CD14-positive monocyte (primary cell): ENCODE data around the gene SMYD3. TPM values are rescaled to one million over a fixed set of nuclear protein-coding genes. Genes with fewer than 3 reads are reported as not detected.

ENCODE experiments used
- DNase-seq, 3 donors: peaks; one replicate each; pipeline ENCODE4 v3.0.0-alpha.2; 2011 to 2022
- H2AFZ ChIP-seq: 2 replicates; pipeline ENCODE4 v1.6.0; 2012; ENCODE audit warnings: mild to moderate bottlenecking, low read depth, low read length, inconsistent platforms; ENCODE audit not compliant: insufficient read depth, poor library complexity, severe bottlenecking
- H3K27ac ChIP-seq, 2 donors: 1 replicate in 1 of 2; 2 replicates in 1 of 2; pipeline ENCODE4 v1.5.1; 2012 to 2013; ENCODE audit warnings: low read length in 2 of 2, control low read depth in 1 of 2, inconsistent platforms in 1 of 2, low read depth in 1 of 2, mild to moderate bottlenecking in 1 of 2
- H3K27me3 ChIP-seq, 2 donors: one replicate each; pipeline versions ENCODE4 v1.6.0 to v1.6.1; 2011 to 2013; ENCODE audit warnings: low read length in 2 of 2; ENCODE audit not compliant: control insufficient read depth in 2 of 2, insufficient read depth in 2 of 2
- H3K36me3 ChIP-seq, 2 donors: replicated peaks in 1 of 2; 1 replicate in 1 of 2; 2 replicates in 1 of 2; pipeline versions ENCODE4 v1.5.1 to v1.6.1; 2012 to 2013; ENCODE audit warnings: low read length in 2 of 2, control low read depth in 1 of 2, inconsistent platforms in 1 of 2, mild to moderate bottlenecking in 1 of 2; ENCODE audit not compliant: insufficient read depth in 2 of 2, control insufficient read depth in 1 of 2
- H3K4me1 ChIP-seq, 2 donors: 1 replicate in 1 of 2; 2 replicates in 1 of 2; pipeline versions ENCODE4 v1.5.1 to v1.6.1; 2012 to 2013; ENCODE audit warnings: low read length in 2 of 2, control low read depth in 1 of 2, inconsistent platforms in 1 of 2, mild to moderate bottlenecking in 1 of 2, moderate library complexity in 1 of 2; ENCODE audit not compliant: insufficient read depth in 2 of 2, control insufficient read depth in 1 of 2
- H3K4me2 ChIP-seq: replicated peaks from 2 replicates; pipeline ENCODE3; 2012; ENCODE audit warnings: low read length, moderate library complexity, mild to moderate bottlenecking; ENCODE audit not compliant: poor library complexity, severe bottlenecking; ENCODE audit errors: extremely low read depth
- H3K4me3 ChIP-seq, 3 experiments: fragments of 200-600 bp in 1 of 3; sonication (generic) in 1 of 3; replicated peaks in 1 of 3; 1 replicate in 2 of 3; 2 replicates in 1 of 3; pipeline ENCODE4 v1.5.1; 2011 to 2013; ENCODE audit warnings: low read length in 3 of 3, mild to moderate bottlenecking in 3 of 3, control low read depth in 2 of 3, low read depth in 2 of 3, inconsistent platforms in 1 of 3, moderate library complexity in 1 of 3
- H3K79me2 ChIP-seq: 2 replicates; pipeline ENCODE4 v1.6.0; 2012; ENCODE audit warnings: mild to moderate bottlenecking, control low read depth, inconsistent platforms, low read length, moderate library complexity; ENCODE audit not compliant: insufficient read depth
- H3K9ac ChIP-seq: 2 replicates; pipeline ENCODE4 v1.6.0; 2017; ENCODE audit warnings: low read length, mild to moderate bottlenecking; ENCODE audit not compliant: insufficient read depth, poor library complexity, severe bottlenecking
- H3K9me3 ChIP-seq, 2 donors: replicated peaks in 1 of 2; 1 replicate in 1 of 2; 2 replicates in 1 of 2; pipeline versions ENCODE4 v1.5.1 to v1.6.1; 2012 to 2013; ENCODE audit warnings: low read length in 2 of 2, control low read depth in 1 of 2; ENCODE audit not compliant: control insufficient read depth in 1 of 2, insufficient read depth in 1 of 2
- H4K20me1 ChIP-seq: 2 replicates; pipeline ENCODE4 v1.6.0; 2012; ENCODE audit warnings: mild to moderate bottlenecking, low read length, control low read depth, moderate library complexity; ENCODE audit not compliant: insufficient read depth
- H3K27ac Mint-ChIP-seq, 7 donors: one replicate each; pipeline ENCODE4 v1.8.0; 2020; ENCODE audit warnings: mild to moderate bottlenecking in 7 of 7, mixed read lengths in 7 of 7, moderate library complexity in 6 of 7, inconsistent platforms in 2 of 7
- H3K27me3 Mint-ChIP-seq, 3 donors: one replicate each; pipeline ENCODE4 v1.8.0; 2021 to 2022; ENCODE audit warnings: low read depth in 3 of 3, mild to moderate bottlenecking in 3 of 3, mixed read lengths in 3 of 3, moderate library complexity in 3 of 3, inconsistent platforms in 1 of 3
- H3K36me3 Mint-ChIP-seq, 2 donors: one replicate each; pipeline ENCODE4 v1.8.0; 2020; ENCODE audit warnings: mixed read lengths in 2 of 2, inconsistent platforms in 1 of 2, mild to moderate bottlenecking in 1 of 2
- H3K4me1 Mint-ChIP-seq: one replicate; pipeline ENCODE4 v1.8.0; 2020; ENCODE audit warnings: mild to moderate bottlenecking, mixed read lengths
- H3K4me3 Mint-ChIP-seq, 2 donors: one replicate each; pipeline ENCODE4 v1.8.0; 2020; ENCODE audit warnings: mild to moderate bottlenecking in 2 of 2, mixed read lengths in 2 of 2, moderate library complexity in 1 of 2
- H3K9me3 Mint-ChIP-seq, 7 donors: one replicate each; pipeline ENCODE4 v1.8.0; 2020 to 2022; ENCODE audit warnings: mixed read lengths in 7 of 7, mild to moderate bottlenecking in 6 of 7, moderate library complexity in 6 of 7, inconsistent platforms in 2 of 7
- WGBS: methylation state at CpG from one replicate; pipeline ENCODE4 v1.1.5; 2013; ENCODE audit warnings: missing lambda C conversion rate; ENCODE audit not compliant: insufficient coverage; 5-methylcytosine and 5-hydroxymethylcytosine counted together
- intact Hi-C, 2 donors: fragments of 100-400 bp; cut with micrococcal nuclease; formaldehyde crosslinking; loops; one replicate each; pipeline versions ENCODE4 v1.15.0 to v1.15.1; 2023
- polyA plus RNA-seq, 3 donors: library from polyadenylated mRNA; depleted of rRNA in 1 of 3; unstranded in 2 of 3; stranded (reverse) in 1 of 3; fragments of 300-500 nt in 2 of 3; fragments of >200 nt in 1 of 3; fragmentation: Illumina TruSeq in 2 of 3; gene quantifications; 1 replicate in 2 of 3; 2 replicates in 1 of 3; pipeline ENCODE4 v1.2.3, GENCODE V29; 2012 to 2021
- TF ChIP-seq, protein P1 (sequence below): fragments of 200-600 bp; IDR thresholded peaks from one replicate; pipeline ENCODE4 v1.8.0; 2022; ENCODE audit warnings: antibody characterized with exemption, mild to moderate bottlenecking

The SMYD3 gene
- polyA plus RNA-seq, 3 donors, result 2.7 to 8.4 (median 4.0) TPM

DNA sequence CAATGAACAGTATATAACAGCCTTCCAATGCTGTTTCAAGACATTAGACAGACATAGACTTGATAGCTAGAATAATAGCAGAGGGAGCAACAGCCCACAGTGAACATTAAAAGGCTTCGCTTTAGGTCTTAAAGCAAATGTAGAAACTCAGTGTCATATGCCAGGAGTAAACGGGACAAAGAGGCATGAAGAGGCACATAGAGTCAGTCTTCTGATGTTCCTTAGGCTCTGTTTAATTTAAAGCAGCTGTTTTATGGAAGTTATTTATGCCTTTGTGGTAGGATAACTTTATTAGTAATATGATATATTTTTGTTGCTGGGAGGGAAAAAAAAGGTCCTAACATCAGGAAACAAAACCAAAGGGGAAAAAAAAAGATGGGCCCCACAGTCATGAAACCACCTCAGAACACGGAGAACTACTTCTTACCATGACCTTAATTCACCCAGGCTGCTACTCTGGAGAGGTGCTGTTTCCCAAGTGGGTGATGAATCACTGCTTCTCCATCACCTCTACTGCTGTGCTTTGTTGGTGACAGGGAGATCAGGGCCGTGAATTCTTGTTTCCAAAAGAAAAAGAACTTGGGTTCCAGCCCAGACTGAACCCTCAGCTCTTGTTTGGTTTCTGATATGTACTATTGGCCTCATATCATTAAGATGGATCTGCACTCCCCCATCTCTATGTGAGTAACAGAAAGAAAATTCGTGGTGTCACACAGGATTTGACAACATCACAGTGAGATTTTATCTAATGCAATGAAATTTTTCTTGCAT is 735.4 kb downstream of the SMYD3 start:
- no peaks in the 10 kb centered on the region for H3K27me3 ChIP-seq
- H3K4me2 ChIP-seq, result no peak overlapping the region
- no peaks in the 10 kb centered on the region for H3K36me3 ChIP-seq
- H3K4me1 ChIP-seq, result no peaks in the 10 kb centered on the region
- peaks cover 0 to 5% (median 0%) of the 10 kb centered on the region in 7 donors for H3K9me3 Mint-ChIP-seq
- no peaks in the 10 kb centered on the region for H3K79me2 ChIP-seq
- H2AFZ ChIP-seq, result no peak overlapping the region
- H3K9me3 ChIP-seq, result no peaks in the 10 kb centered on the region
- no peak overlapping the region for H3K4me3 Mint-ChIP-seq
- no peaks in the 10 kb centered on the region for H3K4me1 Mint-ChIP-seq
- no peak overlapping the region for H3K4me3 ChIP-seq
- no peaks in the 10 kb centered on the region for H3K36me3 Mint-ChIP-seq
- DNase-seq, result no peak
- TF ChIP-seq, protein P1, sequence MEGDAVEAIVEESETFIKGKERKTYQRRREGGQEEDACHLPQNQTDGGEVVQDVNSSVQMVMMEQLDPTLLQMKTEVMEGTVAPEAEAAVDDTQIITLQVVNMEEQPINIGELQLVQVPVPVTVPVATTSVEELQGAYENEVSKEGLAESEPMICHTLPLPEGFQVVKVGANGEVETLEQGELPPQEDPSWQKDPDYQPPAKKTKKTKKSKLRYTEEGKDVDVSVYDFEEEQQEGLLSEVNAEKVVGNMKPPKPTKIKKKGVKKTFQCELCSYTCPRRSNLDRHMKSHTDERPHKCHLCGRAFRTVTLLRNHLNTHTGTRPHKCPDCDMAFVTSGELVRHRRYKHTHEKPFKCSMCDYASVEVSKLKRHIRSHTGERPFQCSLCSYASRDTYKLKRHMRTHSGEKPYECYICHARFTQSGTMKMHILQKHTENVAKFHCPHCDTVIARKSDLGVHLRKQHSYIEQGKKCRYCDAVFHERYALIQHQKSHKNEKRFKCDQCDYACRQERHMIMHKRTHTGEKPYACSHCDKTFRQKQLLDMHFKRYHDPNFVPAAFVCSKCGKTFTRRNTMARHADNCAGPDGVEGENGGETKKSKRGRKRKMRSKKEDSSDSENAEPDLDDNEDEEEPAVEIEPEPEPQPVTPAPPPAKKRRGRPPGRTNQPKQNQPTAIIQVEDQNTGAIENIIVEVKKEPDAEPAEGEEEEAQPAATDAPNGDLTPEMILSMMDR, result no peak
- H4K20me1 ChIP-seq, result no peaks in the 10 kb centered on the region
- H3K27ac ChIP-seq, result no peak overlapping the region
- no peak overlapping the region for H3K9ac ChIP-seq
- intact Hi-C loops, result no loop called here
- WGBS, result 100% methylated on average over 2 of the region's 5 CpGs
- peaks cover 0 to 2% (median 1%) of the 10 kb centered on the region in 3 donors for H3K27me3 Mint-ChIP-seq
- H3K27ac Mint-ChIP-seq, result no peak overlapping the region

DNA sequence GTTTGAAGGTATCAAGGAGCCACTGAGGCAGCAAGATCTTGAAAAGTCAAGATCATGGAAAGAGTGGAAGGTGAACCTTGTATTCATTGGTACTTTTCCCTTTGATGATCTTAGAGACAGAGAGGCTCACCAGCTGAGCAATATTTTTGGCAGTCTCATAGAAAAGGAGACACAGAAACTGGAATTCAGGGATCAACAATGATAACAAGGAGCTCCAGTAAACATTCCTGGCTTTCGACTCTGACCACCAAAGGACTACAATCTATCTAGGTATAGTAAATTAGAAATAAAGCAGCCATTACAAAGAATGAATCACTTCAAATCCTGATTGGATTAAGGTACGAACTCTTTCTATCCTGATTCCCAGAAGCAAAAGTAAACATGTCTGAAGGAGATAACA is 736.9 kb downstream of the SMYD3 start:
- no peaks in the 10 kb centered on the region for H3K27me3 ChIP-seq
- no peaks in the 10 kb centered on the region for H3K36me3 ChIP-seq
- H3K4me1 Mint-ChIP-seq, result no peaks in the 10 kb centered on the region
- no peak overlapping the region for H3K27ac ChIP-seq
- TF ChIP-seq, protein P1, result no peak
- no peak overlapping the region for H3K4me2 ChIP-seq
- WGBS, result no CpG with 5 or more reads among the region's 2 CpGs
- intact Hi-C loops, result no loop called here
- H3K27ac Mint-ChIP-seq, result no peak overlapping the region
- no peak overlapping the region for H3K4me3 Mint-ChIP-seq
- peaks cover 0 to 5% (median 0%) of the 10 kb centered on the region in 7 donors for H3K9me3 Mint-ChIP-seq
- H3K4me3 ChIP-seq, result no peak overlapping the region
- no peak overlapping the region for H2AFZ ChIP-seq
- no peaks in the 10 kb centered on the region for H3K9me3 ChIP-seq
- no peaks in the 10 kb centered on the region for H3K36me3 Mint-ChIP-seq
- H3K27me3 Mint-ChIP-seq, result peaks cover 0 to 2% (median 0%) of the 10 kb centered on the region in 3 donors
- no peaks in the 10 kb centered on the region for H4K20me1 ChIP-seq
- DNase-seq, result no peak
- no peaks in the 10 kb centered on the region for H3K79me2 ChIP-seq
- H3K9ac ChIP-seq, result no peak overlapping the region
- H3K4me1 ChIP-seq, result no peaks in the 10 kb centered on the region
